Rectal smooth muscle tissue (tissue), 1 donor: ENCODE data around the gene GRAMD1A.

ENCODE experiments used
- H3K27ac ChIP-seq: one replicate; pipeline ENCODE4 v1.7.0; 2013; ENCODE audit warnings: low read depth, low read length, inconsistent platforms
- H3K27me3 ChIP-seq: one replicate; pipeline ENCODE4 v1.7.0; 2013; ENCODE audit warnings: low read length; ENCODE audit not compliant: control insufficient read depth, insufficient read depth
- H3K36me3 ChIP-seq: one replicate; pipeline ENCODE4 v1.7.0; 2013; ENCODE audit warnings: low read length; ENCODE audit not compliant: control insufficient read depth, insufficient read depth
- H3K4me1 ChIP-seq: one replicate; pipeline ENCODE4 v1.7.0; 2013; ENCODE audit warnings: low read length; ENCODE audit not compliant: control insufficient read depth, insufficient read depth
- H3K4me3 ChIP-seq: one replicate; pipeline ENCODE4 v1.7.0; 2013; ENCODE audit warnings: low read length
- H3K9ac ChIP-seq: one replicate; pipeline ENCODE4 v1.7.0; 2013; ENCODE audit warnings: low read length

Gene GRAMD1A

DNA sequence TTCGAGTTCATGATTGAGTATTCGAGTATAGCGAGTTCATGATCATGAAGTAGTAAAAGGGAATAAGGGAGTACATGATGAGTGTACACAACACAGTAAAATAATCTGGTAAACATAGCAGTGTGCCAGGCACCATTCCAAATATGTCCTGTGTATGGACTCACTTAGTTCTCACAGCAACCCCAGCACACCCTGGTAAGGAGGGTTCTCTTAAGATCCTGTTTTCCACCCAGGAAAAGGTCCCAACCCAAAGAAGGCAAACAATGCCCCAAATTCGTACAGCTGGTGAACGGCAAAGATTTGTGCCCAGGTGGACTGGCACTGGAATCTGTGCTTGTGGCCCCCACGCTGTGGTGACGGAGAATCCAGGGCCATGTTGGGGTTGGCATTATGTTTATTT lies 62.8 kb downstream of the GRAMD1A start:
- Histone ChIP-seq H3K4me3 (no peak overlapping the region), H3K27ac (no peak overlapping the region), H3K27me3 (no peaks in the 10 kb centered on the region), H3K36me3 (no peaks in the 10 kb centered on the region), H3K4me1 (no peaks in the 10 kb centered on the region), H3K9ac (no peak overlapping the region)

DNA sequence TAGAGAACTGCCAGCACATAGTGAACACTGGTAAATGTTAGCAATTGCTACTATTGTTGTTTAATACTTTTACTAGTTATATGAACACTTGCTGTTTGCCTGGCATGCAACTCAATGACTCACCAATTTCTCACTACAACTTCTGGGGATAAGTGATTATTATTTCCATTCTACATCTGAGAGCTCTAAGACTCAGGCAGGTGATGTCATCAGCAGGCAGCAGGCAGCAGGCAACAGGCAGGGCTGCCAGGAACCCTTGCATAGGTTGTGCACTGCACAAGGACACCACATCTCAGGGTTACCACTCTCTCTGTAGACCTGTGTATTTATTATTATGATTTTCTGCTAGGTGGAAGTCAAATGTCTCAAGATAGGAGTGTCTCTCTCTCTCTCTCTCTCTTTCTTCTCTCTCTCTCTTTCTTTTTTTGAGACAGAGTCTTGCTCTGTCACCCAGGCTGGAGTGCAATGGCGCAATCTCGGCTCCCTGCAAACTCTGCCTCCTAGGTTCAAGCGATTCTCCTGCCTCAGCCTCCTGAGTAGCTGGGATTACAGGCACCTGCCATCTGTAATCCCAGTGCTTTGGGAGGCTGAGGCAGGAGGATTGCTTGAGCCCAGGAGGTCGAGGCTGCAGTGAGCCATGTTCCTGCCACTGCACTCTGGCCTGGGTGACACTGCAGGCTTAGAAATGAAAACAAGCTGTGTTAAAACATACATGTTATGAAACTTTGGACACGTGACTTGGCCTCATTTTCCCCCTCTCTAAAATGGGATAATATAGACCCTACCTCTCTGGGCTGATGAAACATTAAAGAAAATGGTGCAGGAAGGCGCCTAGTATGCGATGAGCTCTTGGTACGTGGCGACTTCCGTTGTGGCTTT lies 64.1 kb downstream of the GRAMD1A start:
- H3K27ac ChIP-seq: no peak overlapping the region
- no peaks in the 10 kb centered on the region for H3K36me3 ChIP-seq
- no peak overlapping the region for H3K4me3 ChIP-seq
- no peaks in the 10 kb centered on the region for H3K27me3 ChIP-seq
- no peak overlapping the region for H3K9ac ChIP-seq
- no peaks in the 10 kb centered on the region for H3K4me1 ChIP-seq

DNA sequence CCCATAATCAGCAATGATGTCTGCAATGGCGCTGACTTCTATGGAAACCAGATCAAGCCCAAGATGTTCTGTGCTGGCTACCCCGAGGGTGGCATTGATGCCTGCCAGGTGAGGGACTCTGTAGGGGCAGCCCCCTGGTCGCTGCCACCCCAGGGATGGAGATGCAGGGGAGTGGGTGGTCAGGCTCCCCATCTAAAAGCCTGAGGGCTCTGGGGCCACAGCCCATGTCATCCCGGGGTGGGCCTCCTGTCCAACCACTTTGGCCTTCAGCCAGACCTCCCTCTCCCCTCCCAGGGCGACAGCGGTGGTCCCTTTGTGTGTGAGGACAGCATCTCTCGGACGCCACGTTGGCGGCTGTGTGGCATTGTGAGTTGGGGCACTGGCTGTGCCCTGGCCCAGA lies 65.5 kb downstream of the GRAMD1A start:
- Histone ChIP-seq H3K27ac (no peak overlapping the region), H3K4me1 (no peaks in the 10 kb centered on the region), H3K4me3 (no peak overlapping the region), H3K36me3 (no peaks in the 10 kb centered on the region), H3K9ac (no peak overlapping the region), H3K27me3 (no peaks in the 10 kb centered on the region)

DNA sequence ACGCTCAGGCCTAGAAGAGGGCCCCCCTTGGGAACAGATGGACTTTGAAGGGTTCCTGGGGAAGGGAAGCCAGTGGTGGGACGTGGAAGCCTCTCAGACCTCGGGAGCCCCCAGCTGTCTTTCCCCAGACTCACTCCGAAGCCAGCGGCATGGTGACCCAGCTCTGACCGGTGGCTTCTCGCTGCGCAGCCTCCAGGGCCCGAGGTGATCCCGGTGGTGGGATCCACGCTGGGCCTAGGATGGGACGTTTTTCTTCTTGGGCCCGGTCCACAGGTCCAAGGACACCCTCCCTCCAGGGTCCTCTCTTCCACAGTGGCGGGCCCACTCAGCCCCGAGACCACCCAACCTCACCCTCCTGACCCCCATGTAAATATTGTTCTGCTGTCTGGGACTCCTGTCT lies 66.0 kb downstream of the GRAMD1A start:
- Histone ChIP-seq H3K27me3 (no peaks in the 10 kb centered on the region), H3K4me1 (no peaks in the 10 kb centered on the region), H3K4me3 (no peak overlapping the region), H3K27ac (no peak overlapping the region), H3K9ac (no peak overlapping the region), H3K36me3 (no peaks in the 10 kb centered on the region)

DNA sequence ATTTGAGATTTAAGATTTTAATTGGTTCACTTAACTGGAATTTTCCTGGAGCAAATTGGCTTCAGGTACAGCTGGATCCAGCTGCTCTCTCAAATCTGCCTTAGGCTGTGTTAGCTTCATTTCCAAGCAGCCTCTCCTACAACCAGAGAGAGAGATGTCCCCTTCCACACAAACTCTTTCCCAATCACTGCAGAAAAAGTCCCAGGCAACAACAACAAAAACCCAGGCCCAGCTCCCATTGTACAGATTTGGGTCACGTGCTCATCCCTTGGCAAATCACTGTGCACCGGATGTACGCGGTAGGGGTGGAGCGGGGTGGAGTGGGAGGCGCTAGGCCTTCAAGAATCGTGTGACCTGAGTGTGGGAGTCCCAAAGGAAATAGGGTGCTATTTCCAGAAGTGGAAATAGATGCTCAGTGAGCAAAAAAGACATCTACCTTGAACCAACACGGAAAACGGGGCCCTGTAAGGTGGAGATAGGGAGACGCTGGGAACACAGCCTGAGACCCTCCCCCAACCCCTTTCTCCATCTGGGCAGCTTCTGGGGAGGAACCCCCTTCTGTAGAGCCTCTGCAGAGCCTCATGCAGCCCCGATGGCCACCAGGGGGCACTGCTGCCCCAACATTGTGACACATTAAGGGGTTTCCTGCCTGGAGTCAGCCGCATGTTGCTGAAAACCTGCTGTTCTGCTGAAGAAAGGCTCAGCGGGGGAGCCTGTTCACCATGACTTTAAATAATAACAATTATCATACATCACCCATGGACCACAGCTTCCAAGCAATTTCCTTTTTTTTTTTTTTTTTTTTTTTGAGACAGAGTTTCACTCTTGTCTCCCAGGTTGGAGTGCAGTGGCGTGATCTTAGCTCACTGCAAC lies 66.8 kb downstream of the GRAMD1A start:
- Histone ChIP-seq H3K27me3 (no peaks in the 10 kb centered on the region), H3K36me3 (no peaks in the 10 kb centered on the region), H3K4me3 (no peak overlapping the region), H3K9ac (no peak overlapping the region), H3K27ac (no peak overlapping the region), H3K4me1 (no peaks in the 10 kb centered on the region)

DNA sequence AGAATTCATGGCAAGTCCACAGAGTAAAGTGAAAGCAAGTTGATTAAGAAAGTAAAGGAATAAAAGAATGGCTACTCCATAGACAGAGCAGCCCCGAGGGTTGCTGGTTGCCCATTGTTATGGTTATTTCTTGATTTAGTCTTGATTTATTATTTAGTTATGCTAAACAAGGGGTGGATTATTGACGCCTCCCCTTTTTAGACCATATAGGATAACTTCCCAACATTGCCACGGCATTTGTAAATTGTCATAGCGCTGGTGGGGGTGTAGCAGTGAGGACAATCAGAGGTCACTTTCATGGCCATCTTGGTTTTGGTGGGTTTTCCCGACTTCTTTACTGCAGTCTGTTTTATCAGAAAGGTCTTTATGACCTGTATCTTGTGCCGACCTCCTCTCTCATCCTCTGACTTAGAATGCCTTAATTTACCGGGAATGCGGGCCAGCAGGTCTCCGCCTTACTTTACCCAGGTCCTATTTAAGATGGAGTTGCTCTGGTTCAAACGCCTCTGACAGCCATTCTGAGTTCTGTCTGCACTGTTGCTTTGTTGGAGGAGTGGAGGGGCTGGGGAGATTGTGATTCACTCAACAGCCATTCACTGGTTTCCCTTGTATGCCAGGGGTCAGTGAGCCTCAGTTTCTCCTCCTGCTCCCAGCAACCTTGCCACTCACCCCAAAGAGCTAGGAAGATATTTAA lies 69.0 kb downstream of the GRAMD1A start:
- no peaks in the 10 kb centered on the region for H3K27me3 ChIP-seq
- no peak overlapping the region for H3K27ac ChIP-seq
- H3K4me1 ChIP-seq: no peaks in the 10 kb centered on the region
- no peak overlapping the region for H3K9ac ChIP-seq
- H3K36me3 ChIP-seq: no peaks in the 10 kb centered on the region
- no peak overlapping the region for H3K4me3 ChIP-seq

DNA sequence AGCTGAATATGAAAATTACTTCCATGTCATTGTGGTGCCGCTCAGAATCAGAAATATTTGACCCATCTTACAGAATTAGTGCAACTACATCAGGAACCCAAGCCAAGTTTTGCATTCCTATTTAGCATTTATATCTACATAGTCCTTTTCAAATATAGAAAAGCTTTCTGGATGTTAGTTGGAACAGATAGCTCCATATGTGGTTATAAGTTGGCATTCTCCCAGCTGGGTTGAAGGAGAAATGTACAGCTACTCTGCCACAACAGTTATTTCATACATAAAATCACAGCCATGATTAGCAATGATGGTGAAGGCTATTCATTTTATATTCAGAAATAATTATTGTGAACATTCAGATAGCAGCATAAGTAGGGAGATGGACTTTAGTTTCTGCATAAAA lies 69.6 kb downstream of the GRAMD1A start:
- Histone ChIP-seq H3K27me3 (no peaks in the 10 kb centered on the region), H3K4me1 (no peaks in the 10 kb centered on the region), H3K4me3 (no peak overlapping the region), H3K9ac (no peak overlapping the region), H3K27ac (no peak overlapping the region), H3K36me3 (no peaks in the 10 kb centered on the region)

DNA sequence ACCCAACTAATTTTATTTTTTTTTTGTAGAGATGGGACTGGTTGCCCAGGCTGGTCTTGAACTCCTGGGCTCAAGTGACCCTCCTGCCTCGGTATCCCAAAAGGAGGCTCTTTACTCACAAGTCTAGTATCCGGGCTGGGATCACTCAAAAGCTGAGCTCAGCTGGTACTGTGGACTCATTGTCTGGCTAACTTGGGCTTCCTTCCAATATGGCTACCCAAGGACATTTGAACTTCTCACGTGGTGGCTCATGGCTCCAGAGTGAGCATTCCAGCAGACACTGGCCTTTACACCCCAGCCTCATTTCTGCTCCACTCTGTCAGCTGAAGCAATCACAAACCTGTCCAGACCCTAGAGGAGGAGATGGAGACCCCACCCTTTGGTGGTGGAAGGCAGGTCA lies 70.3 kb downstream of the GRAMD1A start:
- no peaks in the 10 kb centered on the region for H3K27me3 ChIP-seq
- no peak overlapping the region for H3K9ac ChIP-seq
- no peak overlapping the region for H3K27ac ChIP-seq
- H3K4me1 ChIP-seq: no peaks in the 10 kb centered on the region
- no peaks in the 10 kb centered on the region for H3K36me3 ChIP-seq
- H3K4me3 ChIP-seq: no peak overlapping the region

DNA sequence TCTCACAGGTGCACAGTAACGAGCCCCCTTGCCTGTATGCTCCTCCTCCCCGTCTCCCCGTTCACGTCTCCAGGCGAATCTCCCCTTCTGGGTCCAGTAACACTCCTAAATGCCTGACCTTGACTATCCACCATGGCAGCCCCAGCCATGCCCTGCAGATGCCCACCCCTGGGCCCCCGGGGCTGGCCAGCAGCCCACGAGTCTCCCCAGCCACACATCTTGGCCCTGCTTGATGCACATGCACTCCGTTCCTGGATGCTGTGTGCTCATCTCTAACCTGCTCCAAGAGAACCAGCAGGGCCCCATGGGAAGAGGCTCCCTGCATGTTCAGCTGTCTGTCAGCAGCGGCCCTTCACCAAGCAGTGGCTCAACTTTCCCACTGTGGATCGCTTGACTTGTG lies 73.4 kb downstream of the GRAMD1A start:
- H3K9ac ChIP-seq: no peak overlapping the region
- H3K4me3 ChIP-seq: no peak overlapping the region
- no peak overlapping the region for H3K27ac ChIP-seq
- no peaks in the 10 kb centered on the region for H3K4me1 ChIP-seq
- H3K27me3 ChIP-seq: no peaks in the 10 kb centered on the region
- H3K36me3 ChIP-seq: no peaks in the 10 kb centered on the region

DNA sequence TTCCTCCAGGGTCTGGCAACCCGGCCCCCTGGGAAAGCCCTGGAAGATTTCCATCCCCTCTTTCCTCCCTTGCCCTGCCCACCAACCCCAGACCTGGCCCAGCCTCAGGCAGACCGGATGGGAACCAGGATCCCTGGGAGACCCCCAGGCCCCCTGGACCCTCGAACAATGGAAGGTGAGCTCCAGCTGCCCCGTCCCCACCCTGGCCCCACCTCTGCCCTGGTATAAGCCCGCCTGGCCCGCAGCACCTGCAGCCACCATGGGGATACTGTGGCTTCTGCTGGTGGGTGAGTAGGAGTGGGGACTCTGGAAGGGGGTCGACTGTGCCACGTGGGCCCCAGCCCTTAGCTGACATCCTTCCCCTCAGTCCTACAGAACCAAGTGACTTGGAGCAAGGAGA lies 73.8 kb downstream of the GRAMD1A start:
- Histone ChIP-seq H3K36me3 (no peaks in the 10 kb centered on the region), H3K9ac (no peak overlapping the region), H3K4me1 (no peaks in the 10 kb centered on the region), H3K4me3 (no peak overlapping the region), H3K27me3 (no peaks in the 10 kb centered on the region), H3K27ac (no peak overlapping the region)

DNA sequence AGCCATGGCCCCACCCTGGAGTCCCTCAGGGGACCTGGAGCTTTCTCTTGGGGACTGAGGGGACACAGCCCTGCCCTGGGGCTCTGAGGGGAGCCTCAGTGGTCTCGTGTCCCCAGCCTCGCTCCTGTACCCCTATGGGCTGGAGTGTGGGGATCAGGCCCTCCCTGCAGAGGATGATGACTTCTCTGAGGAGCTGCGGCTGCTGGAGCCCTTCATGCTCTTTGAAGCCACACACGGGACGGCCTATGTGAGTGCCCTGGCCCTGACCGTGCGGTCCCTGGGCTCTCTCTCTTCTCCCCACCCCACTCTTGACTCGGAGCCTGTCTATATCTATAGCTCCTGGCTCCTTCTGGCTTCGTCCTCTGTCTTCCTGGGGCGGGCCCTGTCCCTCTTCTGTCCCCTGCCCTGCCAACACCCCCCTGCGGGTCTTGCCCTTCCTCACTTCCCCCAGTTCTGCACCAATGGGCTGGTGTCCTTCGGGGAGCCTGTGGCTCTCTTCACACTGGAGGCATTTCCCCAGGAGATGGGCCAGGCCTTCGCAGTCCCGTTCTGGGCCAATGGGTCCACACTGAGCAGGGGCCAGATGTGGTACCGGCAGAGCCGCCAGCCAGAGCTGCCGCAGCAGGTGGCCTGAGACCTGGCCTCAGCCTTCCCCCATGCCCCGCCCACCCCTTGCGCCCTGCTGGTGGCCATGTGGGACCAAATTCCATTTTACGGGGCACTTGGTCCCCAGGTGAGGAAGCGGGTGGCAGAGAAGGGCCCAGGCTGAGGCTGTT lies 74.5 kb downstream of the GRAMD1A start:
- Histone ChIP-seq H3K27ac (no peak overlapping the region), H3K4me3 (no peak overlapping the region), H3K36me3 (no peaks in the 10 kb centered on the region), H3K27me3 (no peaks in the 10 kb centered on the region), H3K9ac (no peak overlapping the region), H3K4me1 (no peaks in the 10 kb centered on the region)
